GM13977 (cell line): ENCODE data around the gene CDK9.

Experiments used
- DNase-seq: peaks from one replicate; pipeline ENCODE4 v3.0.0; 2012; ENCODE audit warnings: low spot score
- CTCF ChIP-seq: IDR thresholded peaks from 2 replicates; pipeline ENCODE4 v1.5.1; 2012; ENCODE audit warnings: mild to moderate bottlenecking, control low read depth; ENCODE audit not compliant: insufficient read depth; ENCODE audit errors: extremely low read depth, missing control alignments
- in situ Hi-C: fragments of 300-500 bp; cut with MboI; formaldehyde crosslinking; loops from one replicate; pipeline ENCODE4 v1.12.0; 2022; ENCODE audit warnings: low sequenced_read_pairs, low pct_unique_long_range_greater_than_20kb, mixed read lengths, inconsistent platforms; ENCODE audit not compliant: unreplicated experiment

CDK9 gene

GRCh38 chr9:127825319-127826051, 39.7 kb downstream of the CDK9 start:
- TF ChIP-seq CTCF = peak; percentile 50
- DNase-seq = no peak
- in situ Hi-C loops = no loop called here

- in situ Hi-C loops = no loop called here
- no peak for TF ChIP-seq CTCF
- DNase-seq = no peak
These were observed 40.5 kb downstream of the CDK9 start for GRCh38 chr9:127826253-127826913.

- DNase-seq = no peak
- in situ Hi-C loops = no loop called here
- TF ChIP-seq CTCF = no peak
These were observed 42.6 kb downstream of the CDK9 start for GRCh38 chr9:127828262-127829031.

GRCh38 chr9:127829205-127829906, 43.5 kb downstream of the CDK9 start:
- no peak for DNase-seq
- in situ Hi-C loops = no loop called here
- no peak for TF ChIP-seq CTCF

GRCh38 chr9:127832248-127832647, 46.4 kb downstream of the CDK9 start:
- TF ChIP-seq CTCF = no peak
- DNase-seq = no peak
- in situ Hi-C loops = no loop called here

- in situ Hi-C loops = no loop called here
- no peak for DNase-seq
- TF ChIP-seq CTCF = no peak
These were observed 47.7 kb downstream of the CDK9 start for GRCh38 chr9:127833555-127833954.
